GM06990 (cell line): ENCODE data around the gene ABCF2.

Experiments
- DNase-seq: peaks from one replicate; pipeline ENCODE4 v3.0.0-alpha.2; 2011; ENCODE audit not compliant: insufficient read length; ENCODE audit errors: extremely low read depth
- H3K27me3 ChIP-seq: replicated peaks from 2 replicates; pipeline ENCODE4 v1.6.0; 2011; ENCODE audit warnings: low read length; ENCODE audit not compliant: control insufficient read depth, insufficient read depth
- H3K36me3 ChIP-seq: 2 replicates; pipeline ENCODE4 v1.5.1; 2011; ENCODE audit warnings: low read length; ENCODE audit not compliant: control insufficient read depth, insufficient read depth
- H3K4me3 ChIP-seq: replicated peaks from 2 replicates; pipeline ENCODE4 v1.5.1; 2011; ENCODE audit warnings: low read depth, mild to moderate bottlenecking, control low read depth, low read length
- CTCF ChIP-seq: IDR thresholded peaks from 2 replicates; pipeline ENCODE4 v1.5.1; 2011; ENCODE audit warnings: low read length, control low read depth, mild to moderate bottlenecking, inconsistent platforms; ENCODE audit not compliant: insufficient read depth, poor library complexity, severe bottlenecking

Gene ABCF2

GRCh38 chr7:151208253-151208862 is 18.6 kb downstream of the ABCF2 start:
- Histone ChIP-seq H3K36me3 (peaks cover 2% of the 10 kb centered on the region), H3K4me3 (no peak overlapping the region), H3K27me3 (no peaks in the 10 kb centered on the region)
- DNase-seq: no peak
- TF ChIP-seq CTCF: no peak

GRCh38 chr7:151207804-151208203 is 19.2 kb downstream of the ABCF2 start:
- Histone ChIP-seq H3K4me3 (no peak overlapping the region), H3K27me3 (no peaks in the 10 kb centered on the region), H3K36me3 (no peaks in the 10 kb centered on the region)
- TF ChIP-seq CTCF: no peak
- no peak for DNase-seq

DNA sequence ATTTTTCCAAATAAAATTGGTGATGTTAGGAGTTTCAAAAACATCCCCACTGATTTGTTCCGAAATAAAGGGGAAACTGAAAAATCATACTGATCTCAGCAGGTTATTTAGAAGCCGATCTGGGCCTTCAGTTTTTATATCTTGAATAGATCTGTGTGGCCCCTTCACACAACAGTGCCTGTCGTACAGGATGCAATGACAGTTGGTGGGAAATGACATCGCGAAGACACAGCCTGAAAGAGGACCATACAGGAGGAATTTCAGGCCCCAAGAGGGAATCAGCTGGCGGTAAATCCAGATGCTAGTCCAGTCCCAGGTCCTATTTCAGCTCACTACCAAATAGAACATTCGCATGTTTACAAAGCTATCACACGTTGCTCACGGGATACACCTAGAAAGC is 19.7 kb downstream of the ABCF2 start:
- Histone ChIP-seq H3K27me3 (no peaks in the 10 kb centered on the region), H3K36me3 (no peaks in the 10 kb centered on the region), H3K4me3 (no peak overlapping the region)
- TF ChIP-seq CTCF: no peak
- no peak for DNase-seq

DNA sequence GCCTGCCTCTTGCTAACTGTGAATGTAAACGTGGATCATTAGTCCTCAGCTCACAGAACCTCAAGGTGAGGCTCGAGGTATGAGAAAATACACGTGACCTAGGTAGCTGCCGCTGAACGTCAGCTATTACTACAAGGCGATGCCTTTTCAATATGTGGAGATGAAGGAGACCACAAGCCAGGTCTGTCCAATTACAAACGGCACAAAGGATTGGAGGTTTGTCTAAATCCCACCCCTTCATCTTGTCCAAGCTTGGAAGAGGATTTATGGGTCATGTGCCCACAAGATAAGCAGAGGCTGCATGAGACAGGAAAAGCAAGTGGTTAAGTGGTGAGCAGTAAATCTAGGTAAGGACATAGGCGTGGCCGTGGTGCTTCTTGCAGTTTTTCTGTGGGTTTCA is 20.1 kb downstream of the ABCF2 start:
- DNase-seq: no peak
- no peaks in the 10 kb centered on the region for H3K27me3 ChIP-seq
- H3K4me3 ChIP-seq: no peak overlapping the region
- TF ChIP-seq CTCF: no peak
- no peaks in the 10 kb centered on the region for H3K36me3 ChIP-seq

DNA sequence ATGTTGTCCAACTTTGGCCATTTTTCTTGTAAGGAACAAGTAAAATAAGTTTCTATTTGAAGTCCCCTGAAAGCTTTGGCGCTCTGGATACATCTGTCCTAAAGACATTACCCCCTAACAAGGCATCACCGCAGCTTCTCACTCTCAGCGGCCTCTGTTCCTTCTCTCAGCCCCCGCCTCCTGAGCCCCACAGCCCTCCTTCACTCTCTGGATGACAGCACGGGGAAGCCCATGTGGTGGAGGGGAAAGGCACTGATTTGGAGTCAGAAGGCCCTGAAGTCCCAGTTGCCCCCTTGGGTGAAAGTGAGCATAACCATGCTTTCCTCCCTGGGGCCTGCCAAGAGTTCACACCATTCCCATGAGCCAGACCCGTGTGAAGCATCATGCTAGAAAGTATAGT is 21.3 kb downstream of the ABCF2 start:
- H3K4me3 ChIP-seq: no peak overlapping the region
- no peaks in the 10 kb centered on the region for H3K36me3 ChIP-seq
- no peak for DNase-seq
- H3K27me3 ChIP-seq: no peaks in the 10 kb centered on the region; the same call in 1 of the 2 replicates
- no peak for TF ChIP-seq CTCF
